Gastrocnemius medialis (tissue), 4 donors: ENCODE results near the gene CDK5R1.

Source experiments
- POLR2A ChIP-seq, 2 donors: fragments of 450-650 bp; IDR thresholded peaks; one replicate each; pipeline ENCODE4 v1.6.1; 2017; ENCODE audit warnings: antibody characterized with exemption in 2 of 2, mild to moderate bottlenecking in 2 of 2, moderate library complexity in 2 of 2
- TF ChIP-seq, protein P1 (sequence below), 5 experiments: fragments of 450-650 bp in 3 of 5; fragments of 200-600 bp in 2 of 5; sonication (generic) in 2 of 5; IDR thresholded peaks in 4 of 5; conservative IDR thresholded peaks in 1 of 5; 1 replicate in 4 of 5; 2 replicates in 1 of 5; pipeline ENCODE4 v1.5.1; 2016 to 2019; ENCODE audit warnings: antibody characterized with exemption in 5 of 5, mild to moderate bottlenecking in 3 of 5, moderate library complexity in 3 of 5

DNA sequence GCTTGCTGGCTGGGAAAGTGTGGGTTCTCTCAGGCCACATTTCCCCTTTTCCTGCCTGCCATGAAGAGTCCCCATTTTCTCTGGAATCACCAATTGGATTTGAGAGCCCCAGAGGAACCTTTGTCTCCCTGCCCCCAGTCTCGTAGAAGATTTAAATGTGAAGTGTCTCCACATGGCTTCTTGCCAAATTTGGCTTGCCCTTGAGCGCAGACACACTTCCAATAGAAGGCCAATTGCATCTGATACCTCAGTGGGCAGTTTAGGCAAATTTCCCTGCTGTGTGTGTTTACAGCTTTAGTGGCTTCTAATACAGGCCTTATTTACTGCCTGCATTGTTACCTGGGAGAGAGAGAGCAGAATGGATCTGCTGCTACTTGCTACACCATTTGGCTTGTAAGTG, 29.7 kb downstream of the CDK5R1 start:
- TF ChIP-seq, protein P1, sequence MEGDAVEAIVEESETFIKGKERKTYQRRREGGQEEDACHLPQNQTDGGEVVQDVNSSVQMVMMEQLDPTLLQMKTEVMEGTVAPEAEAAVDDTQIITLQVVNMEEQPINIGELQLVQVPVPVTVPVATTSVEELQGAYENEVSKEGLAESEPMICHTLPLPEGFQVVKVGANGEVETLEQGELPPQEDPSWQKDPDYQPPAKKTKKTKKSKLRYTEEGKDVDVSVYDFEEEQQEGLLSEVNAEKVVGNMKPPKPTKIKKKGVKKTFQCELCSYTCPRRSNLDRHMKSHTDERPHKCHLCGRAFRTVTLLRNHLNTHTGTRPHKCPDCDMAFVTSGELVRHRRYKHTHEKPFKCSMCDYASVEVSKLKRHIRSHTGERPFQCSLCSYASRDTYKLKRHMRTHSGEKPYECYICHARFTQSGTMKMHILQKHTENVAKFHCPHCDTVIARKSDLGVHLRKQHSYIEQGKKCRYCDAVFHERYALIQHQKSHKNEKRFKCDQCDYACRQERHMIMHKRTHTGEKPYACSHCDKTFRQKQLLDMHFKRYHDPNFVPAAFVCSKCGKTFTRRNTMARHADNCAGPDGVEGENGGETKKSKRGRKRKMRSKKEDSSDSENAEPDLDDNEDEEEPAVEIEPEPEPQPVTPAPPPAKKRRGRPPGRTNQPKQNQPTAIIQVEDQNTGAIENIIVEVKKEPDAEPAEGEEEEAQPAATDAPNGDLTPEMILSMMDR (IDR thresholded peaks at IDR 0.05 in 4 of 5, conservative IDR thresholded peaks at IDR 0.05 in 1 of 5) = no peak
- no peak for TF ChIP-seq POLR2A (IDR thresholded peaks at IDR 0.05)
